HepG2 (cell line): ENCODE results near the gene SFXN5. TPM values are rescaled to one million over a fixed set of nuclear protein-coding genes. Genes with fewer than 3 reads are reported as not detected.

Experiments used
- ATAC-seq: fragments of 200-7000 bp; cut with Tn5 transposase; 3 replicates; pipeline ENCODE4 v1.9.1; 2020; ENCODE audit warnings: mild to moderate bottlenecking, moderate library complexity
- BruUV-seq: library from RNA; stranded (reverse); fragments of 400-500 nt; replicated peaks from 2 replicates; lab custom pipeline; 2021; lab: Mats Ljungman, UMichigan
- CTCF ChIA-PET: fragments of 300-600 bp; formaldehyde crosslinking; extraction: SDS; loops from one replicate; lab custom pipeline; 2021; ENCODE audit warnings: low total read pairs, inconsistent platforms, low intra/inter-chr PET ratio; lab: Yijun Ruan, JAX
- POLR2A ChIA-PET: fragments of 350-600 bp; sonication (Branson Sonifier 250); formaldehyde crosslinking; loops from one replicate; lab custom pipeline; 2020; ENCODE audit warnings: antibody characterized with exemption, inconsistent platforms; lab: Yijun Ruan, JAX
- DNase-seq: peaks from one replicate; pipeline ENCODE4 v3.0.0-alpha.2; 2015; ENCODE audit warnings: low spot score
- FAIRE-seq: peaks from 3 replicates; lab custom pipeline; 2011; peaks lifted over from hg19 to GRCh38; lab: Jason Lieb, UNC
- H2AFZ ChIP-seq: one replicate; pipeline ENCODE4 v1.6.1; 2011; ENCODE audit warnings: low read length, inconsistent platforms
- H3K27ac ChIP-seq: fragments of 300-600 bp; 3 replicates; pipeline ENCODE4 v1.8.0; 2011; ENCODE audit warnings: mixed run types, mild to moderate bottlenecking, mixed read lengths, low read length, inconsistent platforms; ENCODE audit not compliant: insufficient read depth; ENCODE audit errors: extremely low read length
- H3K27me3 ChIP-seq, 2 experiments: fragments of 200-600 bp in 1 of 2; 2 replicates in 1 of 2; 3 replicates in 1 of 2; pipeline versions ENCODE4 v1.6.0 to v1.8.0; 2011; ENCODE audit warnings: low read length in 2 of 2, mild to moderate bottlenecking in 2 of 2, moderate library complexity in 2 of 2, inconsistent platforms in 1 of 2; ENCODE audit not compliant: insufficient read depth in 2 of 2, control insufficient read depth in 1 of 2
- H3K36me3 ChIP-seq, 2 experiments: fragments of 200-600 bp in 1 of 2; replicated peaks in 1 of 2; 2 replicates in 1 of 2; 3 replicates in 1 of 2; pipeline versions ENCODE4 v1.5.1 to v1.8.0; 2011; ENCODE audit warnings: low read length in 2 of 2, inconsistent platforms in 1 of 2; ENCODE audit not compliant: insufficient read depth in 2 of 2, control insufficient read depth in 1 of 2
- H3K4me1 ChIP-seq: 2 replicates; pipeline ENCODE4 v1.5.1; 2012; ENCODE audit warnings: low read length, inconsistent platforms; ENCODE audit not compliant: insufficient read depth
- H3K4me2 ChIP-seq: 2 replicates; pipeline ENCODE4 v1.6.0; 2011; ENCODE audit warnings: low read depth, low read length, inconsistent platforms
- H3K4me3 ChIP-seq, 3 experiments: fragments of 200-600 bp in 1 of 3; sonication (generic), shearing (Covaris generic) in 1 of 3; replicated peaks in 1 of 3; 2 replicates each; pipeline ENCODE4 v1.5.1; 2011 to 2016; ENCODE audit warnings: low read length in 3 of 3, inconsistent platforms in 2 of 3, low read depth in 2 of 3, mild to moderate bottlenecking in 2 of 3, control low read depth in 1 of 3, mixed read lengths in 1 of 3; ENCODE audit not compliant: insufficient read depth in 1 of 3
- H3K79me2 ChIP-seq: one replicate; pipeline ENCODE4 v1.6.1; 2011; ENCODE audit warnings: low read length, inconsistent platforms; ENCODE audit not compliant: insufficient read depth
- H3K9ac ChIP-seq: 2 replicates; pipeline ENCODE4 v1.6.0; 2011; ENCODE audit warnings: mild to moderate bottlenecking, low read depth, low read length, inconsistent platforms; ENCODE audit not compliant: insufficient read depth
- H3K9me3 ChIP-seq: 2 replicates; pipeline ENCODE4 v1.5.1; 2012; ENCODE audit warnings: mild to moderate bottlenecking, low read length
- H4K20me1 ChIP-seq: 2 replicates; pipeline ENCODE4 v1.6.0; 2011; ENCODE audit warnings: inconsistent platforms, mild to moderate bottlenecking, low read length, moderate library complexity; ENCODE audit not compliant: insufficient read depth
- ETV5 ChIP-seq: IDR thresholded peaks from 2 replicates; pipeline ENCODE4 v1.6.1; 2018; ENCODE audit warnings: missing biosample characterization, missing genetic modification reagents, inconsistent platforms, borderline replicate concordance
- GTF3A ChIP-seq: sonication (generic); formaldehyde crosslinking; conservative IDR thresholded peaks from 2 replicates; pipeline ENCODE4 v1.4.0; 2020; ENCODE audit warnings: mild to moderate bottlenecking, missing genetic modification reagents
- JARID2 ChIP-seq: sonication (generic); formaldehyde crosslinking; IDR thresholded peaks from 2 replicates; pipeline ENCODE4 v1.8.1; 2023; ENCODE audit warnings: missing genetic modification reagents, inconsistent platforms; ENCODE audit not compliant: insufficient replicate concordance
- NFE2L1 ChIP-seq: sonication (generic); formaldehyde crosslinking; IDR thresholded peaks from 2 replicates; pipeline ENCODE4 v1.4.0; 2020; ENCODE audit warnings: missing genetic modification reagents, mild to moderate bottlenecking, borderline replicate concordance
- TOE1 ChIP-seq: sonication (generic); formaldehyde crosslinking; IDR thresholded peaks from 2 replicates; pipeline ENCODE4 v1.4.0; 2020; ENCODE audit warnings: mild to moderate bottlenecking, missing genetic modification reagents
- ZSCAN20 ChIP-seq: sonication (generic); formaldehyde crosslinking; IDR thresholded peaks from 2 replicates; pipeline ENCODE4 v1.4.0; 2020; ENCODE audit warnings: missing genetic modification reagents, mild to moderate bottlenecking, borderline replicate concordance
- WGBS: methylation state at CpG from one replicate; pipeline ENCODE4 v1.1.6; 2017; ENCODE audit warnings: low lambda C conversion rate; 5-methylcytosine and 5-hydroxymethylcytosine counted together
- in situ Hi-C: cut with HindIII; loops from 2 replicates; pipeline ENCODE4 v1.10.0; 2017; ENCODE audit warnings: low pct_unique_long_range_greater_than_20kb; ENCODE audit not compliant: extremely low pct_ligation_motif_present
- intact Hi-C: fragments of 100-400 bp; cut with micrococcal nuclease; formaldehyde crosslinking; loops from one replicate; pipeline ENCODE4 v1.10.0; 2022; ENCODE audit not compliant: unreplicated experiment
- polyA plus RNA-seq, 8 experiments: library from polyadenylated mRNA; depleted of rRNA in 3 of 8; stranded (reverse) in 7 of 8; unstranded in 1 of 8; fragments of >200 nt; fragmentation: Illumina TruSeq in 4 of 8; extraction: Trizol in 4 of 8; gene quantifications; 2 replicates each; pipeline versions ENCODE4 v1.2.1 to v1.2.3, GENCODE V29; 2011 to 2016; ENCODE audit warnings: low read depth in 4 of 8, missing spikeins in 1 of 8, mixed read lengths in 1 of 8; ENCODE audit not compliant: insufficient read depth in 1 of 8
- total RNA-seq, 5 experiments: library from RNA; depleted of rRNA; stranded (reverse); fragments of >200 nt; fragmentation: Illumina TruSeq; extraction: Trizol; gene quantifications; 2 replicates each; pipeline ENCODE4 v1.2.3, GENCODE V29; 2016; ENCODE audit warnings: low read depth in 1 of 5
- TF ChIP-seq, protein P1 (sequence below): sonication (generic); formaldehyde crosslinking; IDR thresholded peaks from 2 replicates; pipeline ENCODE4 v1.4.0; 2020; ENCODE audit warnings: missing genetic modification reagents
- TF ChIP-seq, protein P2 (sequence below): sonication (generic); formaldehyde crosslinking; IDR thresholded peaks from 2 replicates; pipeline ENCODE4 v1.8.1; 2023; ENCODE audit warnings: mild to moderate bottlenecking, moderate library complexity, missing genetic modification reagents
- TF ChIP-seq, protein P3 (sequence below): sonication (generic); formaldehyde crosslinking; IDR thresholded peaks from 2 replicates; pipeline ENCODE4 v1.4.0; 2020; ENCODE audit warnings: missing genetic modification reagents

SFXN5 gene
- total and polyA plus RNA-seq, 2 of the 13 experiments (the other 11 are each of a cell fraction or from before 2014, with no cell fraction given) = 34.9 to 37.4 TPM

DNA sequence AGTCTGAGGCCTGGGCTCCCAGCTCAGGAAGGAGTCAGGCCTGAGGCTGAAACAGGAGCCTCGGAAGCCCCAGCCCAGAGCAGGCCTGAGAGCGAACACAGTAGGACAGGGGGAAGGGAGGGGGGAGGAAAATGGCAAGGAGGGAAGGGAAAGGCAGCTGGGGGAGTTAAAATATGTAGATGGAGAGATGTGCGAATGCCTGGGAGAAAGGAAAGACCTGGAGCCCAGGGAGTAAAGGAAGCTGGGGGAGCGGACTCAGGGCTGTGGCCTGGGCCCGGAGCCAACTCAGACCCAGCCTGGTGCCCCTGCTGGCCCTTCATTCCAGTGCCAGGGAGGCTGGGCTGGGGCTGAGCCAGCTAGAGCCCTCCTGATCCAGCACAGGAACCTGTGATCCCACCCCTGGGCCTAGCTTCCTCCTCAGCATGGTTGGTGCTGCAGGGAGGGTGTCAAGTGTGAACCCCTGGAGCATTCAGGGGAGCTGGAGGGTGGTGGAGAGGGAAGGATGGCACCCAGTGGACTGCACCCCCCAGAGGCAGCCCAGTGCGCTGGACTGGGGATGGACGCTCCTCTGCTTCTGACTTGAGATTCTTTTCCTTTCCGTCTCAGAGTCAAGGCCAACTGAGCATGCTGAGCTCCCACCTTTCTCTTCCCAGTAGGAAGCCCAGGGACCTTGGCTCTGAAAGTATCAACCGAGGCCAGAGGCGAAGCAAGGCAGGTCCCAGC, 107.9 kb downstream of the SFXN5 start:
- no peak overlapping the region for H2AFZ ChIP-seq
- H3K4me1 ChIP-seq = no peaks in the 10 kb centered on the region
- intact Hi-C loops = no loop called here
- no peak for TF ChIP-seq TOE1 (CRISPR knock-in tag)
- TF ChIP-seq, protein P1, sequence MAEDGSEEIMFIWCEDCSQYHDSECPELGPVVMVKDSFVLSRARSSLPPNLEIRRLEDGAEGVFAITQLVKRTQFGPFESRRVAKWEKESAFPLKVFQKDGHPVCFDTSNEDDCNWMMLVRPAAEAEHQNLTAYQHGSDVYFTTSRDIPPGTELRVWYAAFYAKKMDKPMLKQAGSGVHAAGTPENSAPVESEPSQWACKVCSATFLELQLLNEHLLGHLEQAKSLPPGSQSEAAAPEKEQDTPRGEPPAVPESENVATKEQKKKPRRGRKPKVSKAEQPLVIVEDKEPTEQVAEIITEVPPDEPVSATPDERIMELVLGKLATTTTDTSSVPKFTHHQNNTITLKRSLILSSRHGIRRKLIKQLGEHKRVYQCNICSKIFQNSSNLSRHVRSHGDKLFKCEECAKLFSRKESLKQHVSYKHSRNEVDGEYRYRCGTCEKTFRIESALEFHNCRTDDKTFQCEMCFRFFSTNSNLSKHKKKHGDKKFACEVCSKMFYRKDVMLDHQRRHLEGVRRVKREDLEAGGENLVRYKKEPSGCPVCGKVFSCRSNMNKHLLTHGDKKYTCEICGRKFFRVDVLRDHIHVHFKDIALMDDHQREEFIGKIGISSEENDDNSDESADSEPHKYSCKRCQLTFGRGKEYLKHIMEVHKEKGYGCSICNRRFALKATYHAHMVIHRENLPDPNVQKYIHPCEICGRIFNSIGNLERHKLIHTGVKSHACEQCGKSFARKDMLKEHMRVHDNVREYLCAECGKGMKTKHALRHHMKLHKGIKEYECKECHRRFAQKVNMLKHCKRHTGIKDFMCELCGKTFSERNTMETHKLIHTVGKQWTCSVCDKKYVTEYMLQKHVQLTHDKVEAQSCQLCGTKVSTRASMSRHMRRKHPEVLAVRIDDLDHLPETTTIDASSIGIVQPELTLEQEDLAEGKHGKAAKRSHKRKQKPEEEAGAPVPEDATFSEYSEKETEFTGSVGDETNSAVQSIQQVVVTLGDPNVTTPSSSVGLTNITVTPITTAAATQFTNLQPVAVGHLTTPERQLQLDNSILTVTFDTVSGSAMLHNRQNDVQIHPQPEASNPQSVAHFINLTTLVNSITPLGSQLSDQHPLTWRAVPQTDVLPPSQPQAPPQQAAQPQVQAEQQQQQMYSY (CRISPR knock-in tag) = peak; percentile 78
- no peak for TF ChIP-seq NFE2L1 (CRISPR knock-in tag)
- TF ChIP-seq ETV5 (CRISPR knock-in tag) = no peak
- TF ChIP-seq JARID2 (CRISPR knock-in tag) = no peak
- TF ChIP-seq ZSCAN20 (CRISPR knock-in tag) = no peak
- no peak for TF ChIP-seq GTF3A (CRISPR knock-in tag)
- TF ChIP-seq, protein P2, sequence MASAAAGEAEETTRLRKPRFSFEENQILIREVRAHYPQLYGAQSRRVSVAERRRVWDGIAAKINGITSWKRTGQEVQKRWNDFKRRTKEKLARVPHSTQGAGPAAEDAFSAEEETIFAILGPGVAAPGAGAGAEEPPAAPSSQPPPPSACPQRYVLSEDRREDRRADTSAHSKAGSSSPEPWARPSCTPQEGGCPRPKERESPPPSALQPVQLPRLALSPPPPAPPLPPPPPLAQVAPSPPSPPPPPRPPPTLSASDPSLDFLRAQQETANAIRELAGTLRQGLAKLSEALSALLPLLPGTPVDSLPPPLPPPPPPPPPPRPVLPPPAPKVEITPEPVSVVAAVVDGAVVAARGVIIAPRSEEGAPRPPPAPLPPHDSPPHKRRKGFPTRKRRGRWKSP (CRISPR knock-in tag) = no peak
- TF ChIP-seq, protein P3, sequence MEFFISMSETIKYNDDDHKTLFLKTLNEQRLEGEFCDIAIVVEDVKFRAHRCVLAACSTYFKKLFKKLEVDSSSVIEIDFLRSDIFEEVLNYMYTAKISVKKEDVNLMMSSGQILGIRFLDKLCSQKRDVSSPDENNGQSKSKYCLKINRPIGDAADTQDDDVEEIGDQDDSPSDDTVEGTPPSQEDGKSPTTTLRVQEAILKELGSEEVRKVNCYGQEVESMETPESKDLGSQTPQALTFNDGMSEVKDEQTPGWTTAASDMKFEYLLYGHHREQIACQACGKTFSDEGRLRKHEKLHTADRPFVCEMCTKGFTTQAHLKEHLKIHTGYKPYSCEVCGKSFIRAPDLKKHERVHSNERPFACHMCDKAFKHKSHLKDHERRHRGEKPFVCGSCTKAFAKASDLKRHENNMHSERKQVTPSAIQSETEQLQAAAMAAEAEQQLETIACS (CRISPR knock-in tag) = no peak
- no peak overlapping the region for H3K4me2 ChIP-seq
- no peak overlapping the region for H3K4me3 ChIP-seq
- H3K9ac ChIP-seq = no peak overlapping the region
- H3K79me2 ChIP-seq = no peaks in the 10 kb centered on the region
- DNase-seq (no peak), FAIRE-seq (no peak), ATAC-seq (no peak)
- no peaks in the 10 kb centered on the region for H3K27me3 ChIP-seq
- H3K9me3 ChIP-seq = no peaks in the 10 kb centered on the region
- ChIA-PET CTCF (no interaction called here), POLR2A (no interaction called here)
- whole genome bisulfite sequencing = 96% methylated on average over 10 of the region's 10 CpGs
- H4K20me1 ChIP-seq = no peaks in the 10 kb centered on the region
- no peak overlapping the region for H3K27ac ChIP-seq
- BruUV-seq = no TSS peak
- in situ Hi-C loops = no loop called here
- peaks cover 0 to 19% of the 10 kb centered on the region in 2 experiments; a peak in 1 of 5 replicates for H3K36me3 ChIP-seq
